ENCODE measurements around the gene AATF.

Gene AATF, protein sequence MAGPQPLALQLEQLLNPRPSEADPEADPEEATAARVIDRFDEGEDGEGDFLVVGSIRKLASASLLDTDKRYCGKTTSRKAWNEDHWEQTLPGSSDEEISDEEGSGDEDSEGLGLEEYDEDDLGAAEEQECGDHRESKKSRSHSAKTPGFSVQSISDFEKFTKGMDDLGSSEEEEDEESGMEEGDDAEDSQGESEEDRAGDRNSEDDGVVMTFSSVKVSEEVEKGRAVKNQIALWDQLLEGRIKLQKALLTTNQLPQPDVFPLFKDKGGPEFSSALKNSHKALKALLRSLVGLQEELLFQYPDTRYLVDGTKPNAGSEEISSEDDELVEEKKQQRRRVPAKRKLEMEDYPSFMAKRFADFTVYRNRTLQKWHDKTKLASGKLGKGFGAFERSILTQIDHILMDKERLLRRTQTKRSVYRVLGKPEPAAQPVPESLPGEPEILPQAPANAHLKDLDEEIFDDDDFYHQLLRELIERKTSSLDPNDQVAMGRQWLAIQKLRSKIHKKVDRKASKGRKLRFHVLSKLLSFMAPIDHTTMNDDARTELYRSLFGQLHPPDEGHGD

DNA sequence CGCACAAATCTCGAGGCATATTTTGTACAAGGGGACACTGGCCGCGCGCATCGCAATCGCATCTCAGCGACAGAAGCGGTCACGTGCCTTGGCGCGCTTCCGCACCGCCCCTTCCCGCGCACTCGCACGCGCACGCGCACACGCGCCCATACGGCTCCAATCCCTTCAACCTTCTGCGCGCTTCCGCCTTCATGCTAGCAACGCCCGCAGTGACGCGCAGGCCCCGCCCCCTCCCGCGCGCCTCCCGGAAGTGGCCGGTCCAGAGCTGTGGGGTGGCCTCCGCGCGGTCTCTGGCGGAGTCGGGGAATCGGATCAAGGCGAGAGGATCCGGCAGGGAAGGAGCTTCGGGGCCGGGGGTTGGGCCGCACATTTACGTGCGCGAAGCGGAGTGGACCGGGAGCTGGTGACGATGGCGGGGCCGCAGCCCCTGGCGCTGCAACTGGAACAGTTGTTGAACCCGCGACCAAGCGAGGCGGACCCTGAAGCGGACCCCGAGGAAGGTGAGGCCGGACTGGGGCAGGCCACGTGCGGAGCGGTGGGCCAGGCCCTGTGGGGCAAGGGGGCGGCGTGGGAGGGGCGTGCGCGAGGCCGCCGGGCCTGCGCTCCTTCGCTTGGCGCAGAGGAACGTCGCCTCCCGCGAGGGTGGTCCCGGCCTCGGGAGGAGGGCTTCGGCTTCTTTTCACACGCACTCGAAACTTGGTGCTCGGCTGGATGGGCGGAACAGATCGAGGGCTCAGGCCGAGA lies at the start of gene AATF:
TSS of gene AATF (plus strand) at position 238 of the 744 bp plus-strand sequence. CDS start at position 410, 172 bp downstream.
- DNase-seq: peak; percentile 94

DNA sequence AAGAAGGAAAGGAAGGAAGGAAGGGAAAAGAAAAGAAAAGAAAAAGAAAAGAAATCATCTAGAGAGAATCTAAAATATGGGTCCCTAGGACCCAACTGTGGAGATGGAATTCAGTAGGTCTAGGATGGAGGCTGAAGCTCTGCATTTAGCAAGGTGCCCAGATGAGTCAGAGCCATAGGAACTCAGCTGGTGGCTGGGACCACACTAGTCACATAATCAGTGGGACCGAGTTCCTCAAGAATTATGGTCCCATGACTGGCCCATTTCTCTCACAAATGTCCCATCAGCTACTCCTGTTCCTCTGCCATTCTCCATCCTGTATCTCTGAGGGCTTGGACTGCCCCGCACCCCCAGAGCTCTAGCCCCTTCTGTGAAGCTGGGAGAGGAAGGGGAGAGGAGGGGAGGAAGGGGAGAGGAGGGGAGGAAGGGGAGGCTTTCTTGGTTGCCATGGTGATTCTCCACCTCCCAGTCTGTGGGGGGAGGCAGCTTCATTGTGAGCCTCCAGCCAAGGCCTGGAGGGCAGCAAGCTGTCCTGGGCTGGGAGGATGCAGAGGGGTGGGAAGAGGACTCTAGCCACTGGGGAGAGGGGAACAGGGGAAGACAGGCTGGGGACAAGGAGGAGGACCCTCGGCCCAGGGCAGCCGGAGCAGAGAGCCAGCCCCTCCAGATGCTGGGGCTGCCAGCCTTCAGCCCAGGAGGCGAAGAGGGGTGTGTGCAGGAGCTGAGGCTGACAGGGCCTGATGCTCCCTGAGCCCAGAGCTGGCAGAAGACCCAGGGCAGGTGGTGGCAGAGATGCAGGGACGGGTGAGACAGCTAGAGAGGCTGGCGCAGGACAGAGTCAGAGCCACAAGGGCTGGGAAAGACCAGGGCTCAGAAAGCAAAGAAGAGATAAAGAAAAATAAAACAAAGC lies 49.2 kb upstream of the AATF start:
- DNase-seq: no peak

DNA sequence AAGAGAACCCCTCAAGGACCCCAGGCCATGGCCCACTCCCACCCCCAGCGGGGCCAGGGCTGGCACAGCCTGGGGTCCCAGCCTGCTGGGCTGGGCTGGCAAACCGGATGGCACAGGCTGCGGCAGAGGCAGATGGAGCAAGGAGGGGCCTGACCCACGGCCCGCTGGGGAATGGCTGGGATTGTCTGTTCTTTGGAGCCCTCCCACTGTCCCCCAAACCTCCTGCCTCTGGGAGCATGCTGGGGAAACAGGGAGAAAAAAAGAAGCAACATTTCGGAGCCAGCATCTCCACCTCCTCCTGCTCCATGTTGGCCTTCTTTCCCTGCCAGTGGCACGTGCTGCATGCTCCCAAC lies 48.6 kb upstream of the AATF start:
- DNase-seq: no peak

DNA sequence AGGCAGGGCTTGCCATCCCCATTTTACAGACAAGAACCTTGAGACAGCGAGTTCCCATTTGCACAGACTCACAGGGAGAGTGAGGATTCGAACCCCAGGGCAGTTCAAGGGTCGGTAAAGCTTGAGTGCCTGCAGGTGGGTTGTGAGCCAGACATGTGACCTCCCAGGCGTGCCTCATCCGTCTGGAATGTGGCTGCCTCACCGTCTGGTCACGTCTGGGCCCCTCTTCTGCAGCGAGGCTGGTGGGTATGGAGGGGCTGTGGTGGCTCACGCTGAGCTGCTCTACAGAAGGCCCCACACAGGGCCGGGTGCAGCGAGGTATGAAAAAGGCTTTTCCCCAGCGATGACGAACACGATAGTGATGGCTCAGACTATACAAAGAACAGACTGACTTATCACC lies 47.2 kb upstream of the AATF start:
- no peak for DNase-seq

DNA sequence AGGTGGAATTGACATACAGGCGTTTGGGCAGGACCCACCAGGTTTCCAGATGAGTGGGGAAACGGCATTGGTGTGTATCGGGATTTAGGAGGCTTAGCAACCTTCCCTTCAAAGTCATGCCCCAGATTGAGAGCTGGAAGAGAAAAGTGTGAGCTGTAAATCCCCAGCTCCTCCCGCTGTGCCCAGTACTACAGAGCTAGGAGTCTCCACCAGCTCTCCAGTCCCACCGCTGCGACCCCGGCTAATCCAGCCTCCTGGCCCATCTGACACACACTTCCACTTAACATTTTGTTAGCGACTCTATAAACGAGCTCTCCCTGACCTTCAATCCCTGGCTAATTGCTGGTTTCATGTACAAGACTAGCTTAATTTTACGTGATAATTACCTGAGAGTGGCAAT lies 41.3 kb upstream of the AATF start:
- no peak for DNase-seq

DNA sequence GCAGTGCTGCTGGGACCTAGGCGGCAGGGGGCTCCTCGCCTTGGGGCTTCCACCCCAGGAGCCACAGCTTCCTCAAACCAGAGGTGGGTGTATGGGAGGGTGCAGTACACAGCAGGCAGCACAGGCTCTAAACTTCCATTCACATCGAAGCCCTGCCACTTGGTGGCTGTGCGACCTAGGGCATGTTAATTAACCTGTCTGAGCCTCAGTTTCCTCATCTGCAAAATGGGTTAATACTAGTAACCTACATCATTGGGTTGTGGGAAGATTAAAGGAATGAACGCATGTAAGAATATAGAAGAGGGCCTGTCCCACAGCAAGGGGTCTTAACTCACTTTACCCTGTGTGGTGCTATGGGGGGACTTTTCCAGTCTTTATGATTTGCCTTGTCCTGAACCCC lies 38.2 kb upstream of the AATF start:
- no peak for DNase-seq

DNA sequence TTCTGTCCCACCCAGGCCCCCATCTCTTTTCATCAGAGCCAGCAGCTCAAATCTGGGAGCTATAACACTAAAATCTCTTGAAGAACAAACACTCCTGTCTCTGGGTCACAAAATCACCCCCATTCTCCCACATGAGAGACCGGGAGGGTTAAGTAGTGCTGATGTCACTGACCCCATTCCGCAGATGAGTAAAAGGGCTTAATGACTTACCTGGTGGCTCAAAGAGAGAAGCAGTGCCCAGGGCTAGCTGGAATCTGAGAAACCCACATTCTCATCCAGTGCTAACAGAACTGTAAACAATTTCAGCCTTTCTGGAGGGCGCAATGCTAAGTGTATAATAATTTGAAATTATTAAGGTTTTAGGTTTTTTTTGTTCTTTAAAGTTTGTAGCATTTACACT lies 37.8 kb upstream of the AATF start:
- no peak for DNase-seq

DNA sequence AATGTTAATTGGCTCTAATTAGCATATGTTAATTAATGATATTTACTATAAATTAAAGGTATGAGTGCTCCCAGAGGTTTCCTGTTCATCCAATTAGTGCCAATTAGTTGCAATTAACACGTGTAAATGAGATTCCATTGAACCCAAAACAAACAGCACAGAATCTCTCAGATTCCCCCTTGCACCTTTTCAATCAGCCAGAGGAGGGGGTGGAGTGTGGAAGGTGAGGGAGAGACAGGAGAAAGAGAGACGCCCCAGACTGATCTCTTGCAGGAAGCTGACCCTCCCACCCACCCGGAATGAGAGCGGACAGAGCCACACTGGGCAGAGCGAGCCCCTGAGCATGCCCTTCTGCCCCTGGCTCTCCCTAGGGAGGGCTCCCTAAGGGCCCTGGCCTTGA lies 35.6 kb upstream of the AATF start:
- no peak for DNase-seq

DNA sequence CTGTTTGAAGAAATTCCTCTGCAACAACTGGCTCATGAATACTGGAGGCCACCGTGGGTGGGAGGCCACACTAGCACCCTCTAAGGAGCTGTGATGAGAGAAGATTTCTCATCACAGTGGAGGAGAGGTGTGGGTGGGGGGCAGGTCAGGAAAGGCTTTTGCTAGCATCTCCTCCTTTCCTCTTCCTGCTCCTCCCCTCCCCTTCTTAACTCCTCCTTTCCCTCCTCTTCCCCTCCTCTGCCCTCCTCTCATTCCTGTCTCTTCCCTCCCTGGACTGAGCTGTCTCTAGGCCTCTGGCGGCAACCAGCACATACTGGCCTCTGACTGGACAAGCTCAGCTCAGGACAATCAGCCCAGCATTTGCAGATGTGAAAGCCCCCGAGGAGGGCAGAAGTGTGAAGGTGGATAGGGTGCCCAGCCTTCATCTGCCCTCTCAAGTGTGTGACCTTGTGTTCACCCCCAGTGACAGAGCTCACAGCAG lies 30.5 kb upstream of the AATF start:
- DNase-seq: no peak

DNA sequence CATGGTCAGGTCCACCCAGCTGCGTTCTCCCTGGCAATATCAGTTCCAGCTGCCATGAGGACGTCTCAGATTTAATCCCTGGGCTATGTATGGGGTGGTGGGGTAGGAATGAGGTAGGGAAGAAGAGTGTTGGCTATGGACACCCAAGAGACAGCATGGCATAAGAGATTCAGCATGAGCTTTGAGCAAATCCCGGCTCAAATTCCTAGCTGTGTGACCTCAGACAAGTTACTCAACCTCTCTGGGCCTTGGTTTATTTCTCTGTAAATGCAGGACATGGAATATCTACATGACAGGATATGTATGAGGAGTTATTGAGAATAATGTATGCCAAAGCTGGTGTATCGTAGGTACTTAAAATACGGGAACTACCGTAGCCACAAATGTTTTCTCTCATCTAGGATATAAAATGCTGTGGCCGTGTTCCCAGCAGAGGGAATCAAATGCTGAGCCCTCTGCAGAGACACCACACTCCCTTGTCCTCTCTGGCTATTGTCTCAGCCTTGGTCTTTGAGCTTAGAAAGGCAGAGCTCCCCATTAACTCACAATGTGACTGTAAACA lies 29.3 kb upstream of the AATF start:
- DNase-seq: no peak

DNA sequence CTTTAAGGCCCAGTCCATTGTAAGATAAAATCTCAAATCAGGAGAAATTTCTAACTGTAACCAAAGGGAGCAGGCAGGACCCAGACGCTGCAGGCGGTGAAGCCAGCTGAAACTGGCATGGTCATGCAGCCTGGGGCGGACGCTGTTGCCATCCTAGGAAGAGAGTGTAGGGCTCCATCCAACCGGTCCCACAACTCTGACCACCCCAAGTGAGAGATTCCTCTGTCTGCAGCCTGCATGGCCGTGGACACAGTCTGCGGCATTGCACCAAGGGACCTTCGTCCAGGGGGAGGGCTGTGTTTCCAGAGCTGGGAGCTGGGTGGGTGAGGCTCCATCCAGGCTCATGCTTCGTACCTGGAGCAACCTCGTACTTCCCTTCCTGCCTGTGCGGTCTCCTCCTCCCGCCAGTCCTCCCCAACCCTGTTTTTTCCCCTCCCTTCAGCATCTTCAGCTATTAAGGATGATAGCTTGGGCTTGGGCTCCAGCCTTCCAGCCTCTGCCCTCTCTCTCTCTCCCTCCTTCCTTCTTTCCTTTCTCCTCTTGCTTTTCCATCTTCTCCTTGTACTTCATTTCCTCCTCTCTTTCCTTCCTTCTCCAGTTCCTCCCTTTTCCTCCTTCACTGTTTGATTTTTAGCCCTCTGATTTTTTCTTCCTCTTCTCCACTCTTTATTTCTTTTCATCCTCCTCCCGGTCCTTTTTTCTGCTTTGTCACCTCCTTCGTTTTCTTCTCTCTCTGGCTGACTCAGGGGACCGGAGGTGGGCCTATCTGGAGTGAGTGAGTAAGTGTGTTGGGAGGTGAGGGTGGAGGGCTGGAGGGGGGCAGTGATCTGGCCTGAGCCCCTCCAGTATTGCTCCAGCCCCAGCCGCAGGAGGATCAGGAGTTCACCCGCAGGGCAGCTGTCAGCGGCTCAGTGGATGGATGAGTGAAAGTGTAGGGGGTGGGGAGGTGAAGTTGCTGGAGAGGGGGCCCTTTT lies 28.4 kb upstream of the AATF start:
- no peak for DNase-seq

DNA sequence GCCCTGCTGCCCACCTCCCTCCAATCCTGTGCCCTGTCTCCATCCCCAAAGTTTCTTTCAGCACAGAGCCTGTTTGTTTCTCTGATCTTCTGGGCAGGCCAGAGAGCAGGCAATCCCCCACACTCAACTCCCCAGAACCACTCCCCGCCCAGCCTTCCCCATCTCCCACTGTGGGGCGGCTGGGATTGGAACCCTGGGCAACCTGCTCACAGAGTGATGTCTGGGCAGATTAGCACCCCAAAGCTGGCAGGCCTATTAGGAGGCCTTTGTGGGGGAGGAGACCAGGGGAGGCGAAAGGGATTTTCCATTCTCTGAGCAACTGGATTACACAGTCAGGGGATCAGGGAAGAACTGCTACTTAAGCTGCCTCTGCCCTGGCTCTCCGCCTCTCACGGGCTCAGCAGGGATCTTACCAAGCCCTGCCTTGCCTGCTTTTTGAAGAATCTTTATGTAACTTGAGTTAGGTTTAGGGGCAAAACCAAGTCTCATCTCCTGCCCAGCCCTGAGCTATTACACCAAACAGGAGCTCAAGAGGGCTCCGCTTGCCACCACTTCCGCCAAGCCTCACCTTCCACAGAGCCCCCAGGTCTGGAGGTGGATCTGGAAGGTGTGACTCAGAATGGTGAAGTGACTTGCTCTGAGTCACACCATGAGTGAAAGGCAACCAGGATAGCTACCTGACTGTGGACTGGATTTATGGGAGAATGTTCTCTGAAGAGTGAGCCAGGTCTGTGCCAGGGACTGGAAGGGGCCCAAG lies 27.5 kb upstream of the AATF start:
- DNase-seq: no peak

DNA sequence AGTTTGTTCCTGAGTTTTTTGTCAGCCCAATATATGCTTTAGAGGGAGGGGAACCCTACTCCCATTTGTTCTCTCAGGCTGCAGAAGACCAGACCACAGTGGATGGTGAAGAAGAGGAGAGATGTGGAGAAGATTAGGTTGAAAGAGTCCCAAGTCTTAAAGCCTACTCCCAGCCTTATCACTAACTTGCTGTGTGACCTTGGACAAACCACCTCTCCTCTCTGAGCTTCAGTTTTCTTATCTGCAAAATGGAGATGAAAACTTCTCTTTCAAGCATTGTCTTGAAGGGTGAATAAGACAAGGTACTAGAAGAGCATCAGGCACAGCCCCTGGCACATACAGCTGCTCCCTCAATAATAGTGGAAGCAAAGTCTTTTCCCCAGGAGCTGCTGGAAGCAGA lies 26.6 kb upstream of the AATF start:
- no peak for DNase-seq

DNA sequence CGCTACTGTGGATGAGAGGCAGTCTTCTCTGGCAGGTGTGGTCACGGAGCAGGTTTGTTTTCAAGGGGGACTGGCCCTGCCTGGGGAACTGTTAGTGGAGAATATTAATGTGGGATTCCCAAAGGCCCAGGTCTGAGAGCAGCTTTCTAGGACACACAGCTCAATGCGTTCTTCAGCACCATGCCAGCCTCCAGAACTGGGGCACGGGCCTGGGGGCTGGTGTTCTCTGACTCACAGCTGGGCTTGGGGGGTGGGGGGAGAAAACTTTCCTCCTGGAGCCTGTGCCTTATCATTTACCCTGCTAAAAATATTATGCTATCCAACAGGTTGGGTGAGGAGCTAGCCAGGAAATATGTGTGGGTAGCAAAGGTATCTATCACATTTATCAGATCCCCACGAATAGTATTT lies 24.9 kb upstream of the AATF start:
- no peak for DNase-seq

DNA sequence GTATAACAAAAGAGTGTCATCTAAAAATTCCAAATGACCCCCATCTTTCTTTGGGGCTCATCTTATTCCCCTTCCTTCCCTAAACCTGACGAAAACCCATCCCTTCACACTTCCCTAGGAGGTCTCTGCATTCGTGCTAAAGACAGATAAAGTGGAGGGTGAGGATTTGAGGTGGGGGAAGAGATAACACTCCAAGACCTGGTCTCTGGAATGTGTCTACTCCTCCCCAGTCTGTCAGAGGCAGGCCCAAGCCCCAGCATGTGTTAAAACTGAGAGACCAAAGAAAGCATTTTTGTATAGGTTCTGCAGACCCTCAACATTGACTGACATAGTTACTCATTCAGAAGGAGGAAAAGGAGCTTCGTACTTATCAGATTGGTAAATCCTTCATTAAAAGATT lies 22.5 kb upstream of the AATF start:
- no peak for DNase-seq

DNA sequence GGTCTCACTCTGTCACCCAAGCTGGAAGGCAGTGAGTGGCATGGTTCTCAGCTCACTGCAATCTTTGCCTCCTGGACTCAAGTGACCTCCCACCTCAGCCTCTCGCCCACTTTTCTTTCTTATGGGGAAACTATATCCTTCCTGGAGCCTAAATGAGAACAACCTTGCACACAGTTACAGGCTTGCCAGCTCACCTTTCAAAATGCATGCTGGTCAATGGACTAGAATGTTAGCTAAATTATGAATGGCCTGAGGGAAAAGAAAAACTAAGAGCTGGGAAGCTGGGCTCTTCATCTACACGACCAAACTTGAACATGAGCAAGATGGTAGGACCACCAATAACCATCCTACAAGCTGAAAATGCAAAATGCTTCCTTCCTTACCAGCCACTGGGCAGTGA lies 22.1 kb upstream of the AATF start:
- no peak for DNase-seq

DNA sequence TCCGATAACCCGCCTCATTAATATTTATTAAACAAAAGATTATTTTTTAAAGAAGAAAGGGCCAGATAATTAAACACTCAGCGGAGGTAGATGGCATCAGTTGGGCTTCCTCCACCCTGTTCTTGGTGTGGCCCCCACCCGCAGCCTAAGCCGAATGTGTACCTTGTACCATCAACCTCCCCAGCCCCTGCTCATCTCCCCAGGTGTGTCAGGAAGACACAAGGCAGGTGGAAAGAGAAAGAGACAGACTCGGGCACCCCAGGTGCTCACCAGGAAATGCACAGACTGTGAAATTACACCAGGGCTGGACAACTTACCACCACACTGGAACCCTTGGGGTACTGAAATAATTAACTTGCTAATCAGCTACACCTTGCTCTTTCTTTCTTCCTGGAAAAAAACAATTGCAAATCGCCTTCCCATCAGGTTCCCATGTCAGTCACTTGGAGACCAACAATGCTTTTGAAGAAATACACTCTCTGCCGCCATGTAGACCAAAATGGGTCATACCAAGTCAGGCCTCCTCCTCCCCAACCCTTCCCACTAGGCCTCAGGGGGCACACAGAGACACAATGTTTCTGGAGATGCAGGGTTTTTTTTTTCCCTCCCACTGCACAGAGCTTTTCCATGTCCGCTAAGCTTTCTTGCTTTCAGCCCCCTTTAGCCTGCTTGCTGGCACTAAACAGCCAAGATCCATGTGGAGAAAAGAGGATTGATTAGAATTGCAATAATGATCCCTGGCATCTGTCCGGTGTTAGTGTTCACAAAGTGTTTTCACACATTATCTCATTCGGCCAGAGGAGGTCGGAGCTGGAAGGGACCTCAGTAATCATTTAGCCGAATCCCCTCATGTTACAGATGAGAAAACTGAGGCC lies 20.0 kb upstream of the AATF start:
- no peak for DNase-seq

DNA sequence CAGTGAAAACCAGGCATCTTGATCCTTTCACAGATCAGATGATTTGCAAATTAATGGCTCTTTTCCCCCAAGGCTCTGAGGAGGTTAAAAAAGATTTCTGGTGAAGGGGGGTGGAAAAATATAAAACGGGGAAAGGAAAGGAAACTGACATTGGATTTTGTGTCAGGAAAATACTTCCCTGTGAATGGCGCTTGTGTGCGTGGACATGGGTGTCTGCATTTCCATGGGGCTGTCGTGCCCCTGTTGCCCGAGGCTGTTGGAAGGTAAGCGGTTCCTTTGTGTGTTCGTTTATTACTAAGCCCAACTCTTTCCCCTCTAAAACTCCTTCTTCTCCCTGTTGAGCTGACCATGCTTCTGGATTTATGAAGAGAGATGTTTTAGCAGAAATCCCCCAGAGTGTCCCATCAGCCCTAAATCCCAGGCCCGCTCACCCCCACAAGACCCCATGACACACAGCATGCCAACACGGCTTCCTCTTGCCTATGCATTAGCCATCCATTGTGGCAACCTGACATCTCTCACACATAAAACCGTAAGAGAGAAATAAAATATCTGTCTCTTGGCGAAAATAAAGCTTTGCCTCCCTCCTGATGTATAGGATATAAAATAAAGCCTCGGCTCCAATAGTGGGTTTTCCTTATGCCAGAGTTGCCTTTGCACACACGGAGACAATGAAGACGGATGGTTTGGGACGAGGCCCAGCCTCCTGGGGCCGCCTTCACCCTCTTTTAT lies 18.7 kb upstream of the AATF start:
- DNase-seq: no peak

DNA sequence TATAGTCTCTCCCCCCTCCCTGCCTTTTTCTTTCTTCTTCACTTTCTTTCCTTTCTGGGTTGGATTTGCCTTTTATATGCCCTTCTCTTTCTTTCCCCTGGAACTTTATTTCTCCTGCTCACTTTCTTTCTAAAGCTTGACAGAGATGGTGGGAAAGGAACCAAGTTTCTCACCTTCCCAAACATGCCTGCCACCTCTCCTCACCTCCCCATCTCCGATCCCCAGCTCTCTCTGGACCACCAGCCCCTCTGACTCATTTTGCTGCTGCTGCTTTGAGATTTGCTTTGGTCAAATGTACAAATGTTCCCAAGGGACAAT lies 18.2 kb upstream of the AATF start:
- DNase-seq: no peak
